ENCODE data around the gene GRPR.

GRCh38 chrX:16100673-16101072, 22.7 kb upstream of the GRPR start:
- TF ChIP-seq POLR2AphosphoS5 (IDR thresholded peaks at IDR 0.05): no peak
- TF ChIP-seq POLR2A (IDR thresholded peaks at IDR 0.05): no peak
- TF ChIP-seq CTCF (IDR thresholded peaks at IDR 0.05): no peak
- no peak for TF ChIP-seq EP300 (IDR thresholded peaks at IDR 0.05)
